Small intestine (tissue), 7 donors: Measurements from ENCODE around the gene PODXL2. TPM values are rescaled to one million over a fixed set of nuclear protein-coding genes. Genes with fewer than 3 reads are reported as not detected.
"Not testable (repeated sequence)": the region's sequence is repeated elsewhere in the genome, so short reads cannot be mapped to it uniquely, and the experiment has no call there.

ENCODE experiments used
- DNase-seq, 2 donors: peaks; one replicate each; pipeline versions ENCODE4 v3.0.0 to v3.0.0-alpha.2; 2013
- FAIRE-seq: peaks from 2 replicates; lab custom pipeline; 2012; peaks lifted over from hg19 to GRCh38; lab: Jason Lieb, UNC
- H3K27ac ChIP-seq, 3 donors: one replicate each; pipeline ENCODE4 v1.5.1; 2013; ENCODE audit warnings: low read length in 2 of 3, mild to moderate bottlenecking in 2 of 3, control low read depth in 1 of 3, inconsistent platforms in 1 of 3, low read depth in 1 of 3, moderate library complexity in 1 of 3
- H3K27me3 ChIP-seq, 3 donors: one replicate each; pipeline ENCODE4 v1.6.1; 2013; ENCODE audit warnings: low read length in 3 of 3, inconsistent platforms in 1 of 3; ENCODE audit not compliant: control insufficient read depth in 3 of 3, insufficient read depth in 3 of 3
- H3K36me3 ChIP-seq, 3 donors: one replicate each; pipeline ENCODE4 v1.6.1; 2013; ENCODE audit warnings: low read length in 3 of 3, inconsistent platforms in 1 of 3, low read depth in 1 of 3, mild to moderate bottlenecking in 1 of 3, moderate library complexity in 1 of 3; ENCODE audit not compliant: control insufficient read depth in 3 of 3, insufficient read depth in 2 of 3
- H3K4me1 ChIP-seq, 3 donors: one replicate each; pipeline ENCODE4 v1.6.1; 2013; ENCODE audit warnings: low read length in 2 of 3, inconsistent platforms in 1 of 3, low read depth in 1 of 3, mild to moderate bottlenecking in 1 of 3, moderate library complexity in 1 of 3; ENCODE audit not compliant: control insufficient read depth in 3 of 3, insufficient read depth in 2 of 3
- H3K4me3 ChIP-seq, 3 donors: one replicate each; pipeline ENCODE4 v1.5.1; 2013; ENCODE audit warnings: low read length in 3 of 3, control low read depth in 1 of 3, inconsistent platforms in 1 of 3, low read depth in 1 of 3, mild to moderate bottlenecking in 1 of 3, moderate library complexity in 1 of 3
- H3K9me3 ChIP-seq, 2 donors: one replicate each; pipeline ENCODE4 v1.6.1; 2013; ENCODE audit warnings: low read depth in 1 of 2, low read length in 1 of 2; ENCODE audit not compliant: control insufficient read depth in 2 of 2, insufficient read depth in 1 of 2
- WGBS, 3 donors: extraction: QIAGEN DNeasy Blood & Tissue Kit; methylation state at CpG; one replicate each; pipeline ENCODE4 v1.1.7; 2013; 5-methylcytosine and 5-hydroxymethylcytosine counted together
- polyA plus RNA-seq, 4 donors: library from polyadenylated mRNA; stranded (reverse) in 3 of 4; unstranded in 1 of 4; fragments of 200-250 nt in 3 of 4; fragments of 120-200 nt in 1 of 4; gene quantifications; one replicate each; pipeline versions ENCODE4 v1.2.1 to v1.2.3, GENCODE V29; 2013
- donor health status: healthy with polysubstance abuse.
- donor health status: control.
- donor health status: control.
- donor health status: Bipolar disorder and iron deficiency.
- donor health status: healthy.

The PODXL2 gene
- polyA plus RNA-seq, 4 donors = 1.6 to 17.0 (median 4.2) TPM

DNA sequence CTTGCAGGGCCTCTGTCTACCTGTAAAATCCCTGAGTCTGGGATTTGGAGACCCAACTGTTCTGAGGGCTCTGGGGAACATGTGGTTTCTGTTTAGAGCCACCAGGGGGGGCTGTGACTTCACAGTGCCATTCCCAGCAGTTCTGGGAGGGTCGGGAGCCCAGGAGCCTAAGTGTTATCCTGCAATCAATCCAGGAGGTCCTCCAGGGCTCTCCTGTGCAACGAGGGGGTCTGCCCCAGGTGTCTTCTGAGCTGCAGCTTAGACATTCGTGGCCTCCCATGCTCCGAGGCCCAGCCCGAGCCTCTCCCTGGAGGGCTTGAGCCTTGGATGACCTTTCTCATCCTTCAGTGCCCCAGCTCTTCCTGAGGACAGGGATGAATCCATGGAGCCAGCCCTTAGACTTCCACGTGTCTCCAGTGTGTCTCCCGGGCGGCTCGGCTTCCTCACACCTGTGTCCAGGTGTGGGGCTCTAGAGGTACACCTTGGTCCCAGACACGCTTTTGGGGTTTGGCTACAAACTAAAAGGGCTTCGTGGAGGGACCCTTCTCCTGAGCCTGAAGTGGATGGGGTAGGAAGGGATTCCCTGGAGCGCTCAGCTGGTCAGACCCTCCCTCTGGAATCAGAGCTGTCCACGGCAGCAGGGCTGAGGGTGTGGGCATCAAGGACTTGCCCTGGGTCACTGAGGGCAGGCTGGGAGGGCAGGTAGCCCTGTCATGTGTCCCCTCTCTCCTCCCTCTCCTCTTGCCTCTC, 23.4 kb downstream of the PODXL2 start:
- H3K36me3 ChIP-seq = no peaks in the 10 kb centered on the region
- H3K4me1 ChIP-seq = no peaks in the 10 kb centered on the region
- DNase-seq = peak; percentile 41 to 61
- no peak for FAIRE-seq
- H3K9me3 ChIP-seq = no peaks in the 10 kb centered on the region
- WGBS, 3 donors = 67 to 77% (median 72%) methylated on average over 13 of the region's 13 CpGs
- H3K4me3 ChIP-seq = no peak overlapping the region
- H3K27ac ChIP-seq = no peak overlapping the region
- no peaks in the 10 kb centered on the region for H3K27me3 ChIP-seq

GRCh38 chr3:127654374-127654773, 25.4 kb downstream of the PODXL2 start:
- FAIRE-seq (no peak), DNase-seq (no peak)

DNA sequence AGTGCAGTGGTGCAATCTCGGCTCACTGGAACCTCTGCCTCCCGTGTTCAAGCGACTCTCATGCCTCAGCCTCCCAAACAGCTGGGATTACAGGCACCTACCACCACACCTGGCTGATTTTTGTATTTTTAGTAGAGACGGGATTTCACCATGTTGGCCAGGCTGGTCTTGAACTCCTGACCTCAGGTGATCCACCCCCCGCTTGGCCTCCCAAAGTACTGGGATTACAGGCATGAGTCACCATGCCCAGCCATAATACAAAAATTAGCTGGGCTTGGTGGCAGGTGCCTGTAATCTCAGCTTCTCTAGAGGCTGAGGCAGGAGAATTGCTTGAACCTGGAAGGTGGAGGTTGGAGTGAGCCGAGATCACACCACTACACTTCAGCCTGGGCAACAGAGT, 26.0 kb downstream of the PODXL2 start:
- not testable (repeated sequence) for H3K9me3 ChIP-seq, H3K27ac ChIP-seq, H3K36me3 ChIP-seq, H3K4me1 ChIP-seq, H3K4me3 ChIP-seq, H3K27me3 ChIP-seq, DNase-seq, FAIRE-seq
- WGBS, 3 donors = 87 to 95% (median 93%) methylated on average over 6 of the region's 6 CpGs

More at GRCh38 chr3:127654374-127654773, 25.4 kb downstream of the PODXL2 start:
- Histone ChIP-seq H3K27ac (no peak overlapping the region), H3K9me3 (no peaks in the 10 kb centered on the region), H3K36me3 (no peaks in the 10 kb centered on the region), H3K4me1 (no peaks in the 10 kb centered on the region), H3K27me3 (no peaks in the 10 kb centered on the region), H3K4me3 (no peak overlapping the region)
- 74 to 82% (median 81%) methylated on average over 4 of the region's 4 CpGs for WGBS, 3 donors

GRCh38 chr3:127655641-127656040, 26.7 kb downstream of the PODXL2 start:
- WGBS, 3 donors = 75 to 88% (median 88%) methylated on average over 3 of the region's 3 CpGs
- Histone ChIP-seq H3K27ac (no peak overlapping the region), H3K9me3 (no peaks in the 10 kb centered on the region), H3K36me3 (peaks cover 0 to 4% (median 0%) of the 10 kb centered on the region in 3 donors), H3K4me3 (no peak overlapping the region), H3K4me1 (no peaks in the 10 kb centered on the region), H3K27me3 (no peaks in the 10 kb centered on the region)
- FAIRE-seq (no peak), DNase-seq (no peak)

DNA sequence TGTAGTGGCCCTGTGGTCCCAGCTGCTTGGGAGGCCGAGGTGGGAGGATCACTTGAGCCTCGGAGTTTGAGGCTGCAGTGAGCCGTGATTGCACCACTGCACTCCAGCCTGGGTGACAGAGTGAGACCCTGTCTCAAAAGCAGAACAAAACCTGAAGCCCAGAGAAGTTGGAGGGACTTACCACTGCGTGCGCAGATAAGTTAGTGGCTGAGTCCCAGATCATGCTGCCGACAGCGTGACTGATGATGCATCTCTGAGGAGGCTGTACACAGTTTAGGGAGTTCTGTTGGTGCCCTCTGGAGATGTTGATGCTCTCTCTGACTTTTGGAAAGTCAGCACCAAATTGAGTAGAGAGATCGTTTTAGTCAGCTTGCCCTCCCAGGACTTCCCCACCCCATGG, 27.9 kb downstream of the PODXL2 start:
- no peaks in the 10 kb centered on the region for H3K9me3 ChIP-seq
- H3K4me3 ChIP-seq = no peak overlapping the region
- FAIRE-seq (no peak), DNase-seq (no peak)
- 91 to 96% (median 91%) methylated on average over 8 of the region's 8 CpGs for WGBS, 3 donors
- no peak overlapping the region for H3K27ac ChIP-seq
- H3K4me1 ChIP-seq = no peaks in the 10 kb centered on the region
- no peaks in the 10 kb centered on the region for H3K27me3 ChIP-seq
- H3K36me3 ChIP-seq = peaks cover 0 to 9% (median 0%) of the 10 kb centered on the region in 3 donors

DNA sequence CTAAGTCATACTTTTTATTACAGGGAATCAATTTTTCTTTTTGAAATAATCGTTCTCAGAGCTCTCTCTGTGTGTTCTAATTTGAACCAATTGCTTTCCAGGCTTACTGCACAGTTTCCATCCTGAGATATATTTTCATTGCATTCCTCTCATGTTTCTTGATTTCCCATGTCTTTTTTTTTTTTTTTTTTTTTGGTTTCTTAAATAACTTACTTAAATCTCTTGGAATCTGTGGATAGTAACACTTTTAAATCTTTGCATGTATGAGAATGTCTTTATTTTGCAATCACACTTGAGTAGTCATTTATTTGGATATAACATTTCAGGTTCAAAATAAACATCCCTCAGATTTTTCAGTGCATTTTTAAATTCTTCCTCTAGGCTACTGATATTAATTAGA, 29.2 kb downstream of the PODXL2 start:
- WGBS, 3 donors = 70 to 84% (median 74%) methylated on average over 1 of the region's 1 CpG
- Histone ChIP-seq H3K9me3 (no peaks in the 10 kb centered on the region), H3K27me3 (no peaks in the 10 kb centered on the region), H3K27ac (no peak overlapping the region), H3K36me3 (peaks cover 0 to 9% (median 0%) of the 10 kb centered on the region in 3 donors), H3K4me3 (no peak overlapping the region), H3K4me1 (no peaks in the 10 kb centered on the region)
- DNase-seq = no peak
- FAIRE-seq = no peak

DNA sequence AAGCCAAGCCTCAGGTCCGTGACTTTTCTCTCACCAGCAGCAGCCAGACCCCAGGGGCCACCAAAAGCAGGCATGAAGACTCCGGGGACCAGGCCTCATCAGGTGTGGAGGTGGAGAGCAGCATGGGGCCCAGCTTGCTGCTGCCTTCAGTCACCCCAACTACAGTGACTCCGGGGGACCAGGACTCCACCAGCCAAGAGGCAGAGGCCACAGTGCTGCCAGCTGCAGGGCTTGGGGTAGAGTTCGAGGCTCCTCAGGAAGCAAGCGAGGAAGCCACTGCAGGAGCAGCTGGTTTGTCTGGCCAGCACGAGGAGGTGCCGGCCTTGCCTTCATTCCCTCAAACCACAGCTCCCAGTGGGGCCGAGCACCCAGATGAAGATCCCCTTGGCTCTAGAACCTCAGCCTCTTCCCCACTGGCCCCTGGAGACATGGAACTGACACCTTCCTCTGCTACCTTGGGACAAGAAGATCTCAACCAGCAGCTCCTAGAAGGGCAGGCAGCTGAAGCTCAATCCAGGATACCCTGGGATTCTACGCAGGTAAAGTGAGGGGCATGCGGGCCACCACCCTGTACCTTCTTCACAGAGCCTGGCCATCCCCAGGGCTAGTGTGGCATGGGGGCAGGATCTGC, 31.8 kb downstream of the PODXL2 start:
- H3K4me3 ChIP-seq = no peak overlapping the region
- FAIRE-seq (no peak), DNase-seq (no peak)
- peaks cover 0 to 9% (median 0%) of the 10 kb centered on the region in 3 donors for H3K36me3 ChIP-seq
- WGBS, 3 donors = 92 to 95% (median 94%) methylated on average over 10 of the region's 10 CpGs
- no peaks in the 10 kb centered on the region for H3K4me1 ChIP-seq
- H3K9me3 ChIP-seq = no peaks in the 10 kb centered on the region
- H3K27ac ChIP-seq = no peak overlapping the region
- no peaks in the 10 kb centered on the region for H3K27me3 ChIP-seq

DNA sequence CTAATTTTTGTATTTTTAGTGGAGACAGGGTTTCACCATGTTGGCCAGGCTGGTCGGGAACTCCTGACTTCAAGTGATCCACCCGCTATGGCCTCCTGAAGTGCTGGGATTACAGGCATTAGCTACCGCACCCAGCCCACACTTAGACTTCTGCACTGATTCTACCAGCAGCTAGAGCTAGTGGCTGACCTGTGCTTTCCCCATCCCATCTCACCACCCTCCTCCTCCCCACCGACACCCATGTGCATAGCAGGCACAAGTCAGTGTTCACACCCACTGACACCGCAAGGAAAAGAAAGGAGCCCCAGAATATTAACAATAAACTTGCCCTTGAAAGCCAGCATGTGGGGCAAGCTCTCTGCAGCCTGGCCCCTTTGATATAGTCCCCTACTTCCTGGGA, 32.6 kb downstream of the PODXL2 start:
- Histone ChIP-seq H3K4me1 (no peaks in the 10 kb centered on the region), H3K4me3 (no peak overlapping the region), H3K27me3 (no peaks in the 10 kb centered on the region), H3K9me3 (no peaks in the 10 kb centered on the region), H3K36me3 (peaks cover 0 to 9% (median 0%) of the 10 kb centered on the region in 3 donors), H3K27ac (no peak overlapping the region)
- FAIRE-seq = no peak
- 94 to 99% (median 98%) methylated on average over 4 to 5 of the region's 5 CpGs for WGBS, 3 donors
- DNase-seq = no peak
